ENCODE results near the gene PDYN.

DNA sequence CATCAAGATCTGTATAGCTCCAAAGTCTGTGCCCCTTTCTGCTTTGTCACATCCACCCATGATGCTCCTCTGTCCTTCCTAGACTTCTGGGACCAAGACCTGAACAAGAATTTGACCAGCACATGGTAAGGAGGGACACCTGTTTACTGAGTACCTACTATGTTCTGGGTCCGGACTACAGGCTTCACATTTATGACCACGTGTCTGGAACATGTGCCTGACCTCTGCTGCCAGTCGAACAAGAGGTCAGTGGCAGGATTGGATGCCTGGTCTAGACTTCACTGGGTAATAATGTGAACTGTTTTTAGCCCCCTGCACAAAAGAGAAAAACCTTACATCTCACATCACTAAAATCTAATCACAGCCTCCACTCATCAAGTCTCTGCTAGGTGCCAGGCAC is 7.3 kb upstream of the PDYN start:
- TF ChIP-seq, protein P1, sequence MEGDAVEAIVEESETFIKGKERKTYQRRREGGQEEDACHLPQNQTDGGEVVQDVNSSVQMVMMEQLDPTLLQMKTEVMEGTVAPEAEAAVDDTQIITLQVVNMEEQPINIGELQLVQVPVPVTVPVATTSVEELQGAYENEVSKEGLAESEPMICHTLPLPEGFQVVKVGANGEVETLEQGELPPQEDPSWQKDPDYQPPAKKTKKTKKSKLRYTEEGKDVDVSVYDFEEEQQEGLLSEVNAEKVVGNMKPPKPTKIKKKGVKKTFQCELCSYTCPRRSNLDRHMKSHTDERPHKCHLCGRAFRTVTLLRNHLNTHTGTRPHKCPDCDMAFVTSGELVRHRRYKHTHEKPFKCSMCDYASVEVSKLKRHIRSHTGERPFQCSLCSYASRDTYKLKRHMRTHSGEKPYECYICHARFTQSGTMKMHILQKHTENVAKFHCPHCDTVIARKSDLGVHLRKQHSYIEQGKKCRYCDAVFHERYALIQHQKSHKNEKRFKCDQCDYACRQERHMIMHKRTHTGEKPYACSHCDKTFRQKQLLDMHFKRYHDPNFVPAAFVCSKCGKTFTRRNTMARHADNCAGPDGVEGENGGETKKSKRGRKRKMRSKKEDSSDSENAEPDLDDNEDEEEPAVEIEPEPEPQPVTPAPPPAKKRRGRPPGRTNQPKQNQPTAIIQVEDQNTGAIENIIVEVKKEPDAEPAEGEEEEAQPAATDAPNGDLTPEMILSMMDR (conservative IDR thresholded peaks at IDR 0.05): no peak
- no peak for TF ChIP-seq ZFX (IDR thresholded peaks at IDR 0.05)

Measured in C4-2B (cell line).